ENCODE results near the gene SENP6.
"Not testable (repeated sequence)": the region's sequence is repeated elsewhere in the genome, so short reads cannot be mapped to it uniquely, and the experiment has no call there.

Gene SENP6

GRCh38 chr6:75673884-75674283, 72.2 kb downstream of the SENP6 start:
- DNase-seq: no peak

GRCh38 chr6:75676377-75676776, 74.7 kb downstream of the SENP6 start:
- no peak for DNase-seq

GRCh38 chr6:75682548-75682947, 80.9 kb downstream of the SENP6 start:
- not testable (repeated sequence) for DNase-seq

GRCh38 chr6:75683005-75683404, 81.3 kb downstream of the SENP6 start:
- not testable (repeated sequence) for DNase-seq

GRCh38 chr6:75687535-75687934, 85.9 kb downstream of the SENP6 start:
- not testable (repeated sequence) for DNase-seq

- not testable (repeated sequence) for DNase-seq
These were observed 86.3 kb downstream of the SENP6 start for GRCh38 chr6:75687937-75688336.

GRCh38 chr6:75689576-75689975, 87.9 kb downstream of the SENP6 start:
- DNase-seq: no peak

- DNase-seq: no peak
These were observed 89.3 kb downstream of the SENP6 start for GRCh38 chr6:75691012-75691411.

GRCh38 chr6:75693534-75693933, 91.9 kb downstream of the SENP6 start:
- DNase-seq: no peak

- DNase-seq: no peak
These were observed 92.7 kb downstream of the SENP6 start for GRCh38 chr6:75694406-75694805.

GRCh38 chr6:75708334-75708733, 106.7 kb downstream of the SENP6 start:
- DNase-seq: not testable (repeated sequence)

GRCh38 chr6:75711173-75711572, 109.5 kb downstream of the SENP6 start:
- no peak for DNase-seq

GRCh38 chr6:75719133-75719532, 117.5 kb downstream of the SENP6 start:
- no peak for DNase-seq

GRCh38 chr6:75723382-75723781, 121.7 kb downstream of the SENP6 start:
- no peak for DNase-seq

- DNase-seq: no peak
These were observed 125.5 kb downstream of the SENP6 start for GRCh38 chr6:75727206-75727605.

- not testable (repeated sequence) for DNase-seq
These were observed 129.3 kb downstream of the SENP6 start for GRCh38 chr6:75731029-75731428.

GRCh38 chr6:75735491-75736186, 134.0 kb downstream of the SENP6 start:
- no peak for DNase-seq

GRCh38 chr6:75743971-75744370, 142.3 kb downstream of the SENP6 start:
- no peak for DNase-seq

- no peak for DNase-seq
These were observed 143.7 kb downstream of the SENP6 start for GRCh38 chr6:75745404-75745803.

GRCh38 chr6:75746221-75746620, 144.5 kb downstream of the SENP6 start:
- no peak for DNase-seq

GRCh38 chr6:75747152-75747992, 145.7 kb downstream of the SENP6 start:
- no peak for DNase-seq

- DNase-seq: no peak
These were observed 146.5 kb downstream of the SENP6 start for GRCh38 chr6:75748003-75748742.

GRCh38 chr6:75748743-75749538, 147.3 kb downstream of the SENP6 start, which contains the start of gene MYO6:
Gene MYO6, plus strand, starts transcription at chr6:75749239. Its CDS starts 68,309 bp downstream, at chr6:75817548.
- peak; percentile 71 for DNase-seq

Data from NCI-H748 treated with DMSO at 0.1 percent for 48 hours (cell line).